ENCODE measurements around the gene AQR.

The AQR gene

DNA sequence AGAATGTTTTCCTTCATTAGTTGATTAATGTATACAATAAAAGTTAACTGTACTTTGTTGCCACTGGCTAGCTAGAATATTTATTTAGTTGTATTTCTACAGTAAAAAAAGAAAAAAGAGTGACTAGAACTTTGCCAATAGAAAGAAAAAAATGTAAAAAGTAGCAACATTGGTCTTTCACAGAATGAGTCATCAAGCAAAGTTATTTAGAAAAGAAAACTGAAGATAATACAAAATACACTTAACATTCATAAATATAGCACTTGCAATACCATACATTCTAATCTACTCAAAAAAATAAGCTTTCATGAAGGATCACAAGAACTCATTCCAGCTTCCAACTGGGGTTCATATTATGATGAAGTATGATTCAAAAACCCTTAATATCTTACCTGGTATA is 83.4 kb downstream of the AQR start:
- H3K27me3 ChIP-seq (ENCODE audit: control insufficient read depth, low read length) = no peaks in the 10 kb centered on the region
- no peaks in the 10 kb centered on the region for H3K79me2 ChIP-seq (ENCODE audit: control insufficient read depth, low read length)
- H3K9me3 ChIP-seq (ENCODE audit: control insufficient read depth, insufficient read depth, low read length) = no peaks in the 10 kb centered on the region
- H3K4me3 ChIP-seq (ENCODE audit: low read length) = no peak overlapping the region
- TF ChIP-seq EZH2phosphoT487 (IDR thresholded peaks at IDR 0.05; ENCODE audit: borderline replicate concordance, low read length) = no peak
- TF ChIP-seq, protein P1, sequence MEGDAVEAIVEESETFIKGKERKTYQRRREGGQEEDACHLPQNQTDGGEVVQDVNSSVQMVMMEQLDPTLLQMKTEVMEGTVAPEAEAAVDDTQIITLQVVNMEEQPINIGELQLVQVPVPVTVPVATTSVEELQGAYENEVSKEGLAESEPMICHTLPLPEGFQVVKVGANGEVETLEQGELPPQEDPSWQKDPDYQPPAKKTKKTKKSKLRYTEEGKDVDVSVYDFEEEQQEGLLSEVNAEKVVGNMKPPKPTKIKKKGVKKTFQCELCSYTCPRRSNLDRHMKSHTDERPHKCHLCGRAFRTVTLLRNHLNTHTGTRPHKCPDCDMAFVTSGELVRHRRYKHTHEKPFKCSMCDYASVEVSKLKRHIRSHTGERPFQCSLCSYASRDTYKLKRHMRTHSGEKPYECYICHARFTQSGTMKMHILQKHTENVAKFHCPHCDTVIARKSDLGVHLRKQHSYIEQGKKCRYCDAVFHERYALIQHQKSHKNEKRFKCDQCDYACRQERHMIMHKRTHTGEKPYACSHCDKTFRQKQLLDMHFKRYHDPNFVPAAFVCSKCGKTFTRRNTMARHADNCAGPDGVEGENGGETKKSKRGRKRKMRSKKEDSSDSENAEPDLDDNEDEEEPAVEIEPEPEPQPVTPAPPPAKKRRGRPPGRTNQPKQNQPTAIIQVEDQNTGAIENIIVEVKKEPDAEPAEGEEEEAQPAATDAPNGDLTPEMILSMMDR (IDR thresholded peaks at IDR 0.05; ENCODE audit: low read depth, low read length, poor library complexity, severe bottlenecking) = no peak
- H4K20me1 ChIP-seq (ENCODE audit: control insufficient read depth, insufficient read depth, low read depth, low read length) = no peaks in the 10 kb centered on the region
- no peaks in the 10 kb centered on the region for H3K4me1 ChIP-seq (ENCODE audit: control insufficient read depth, low read length)
- H3K4me2 ChIP-seq (ENCODE audit: low read length) = no peak overlapping the region
- H3F3A ChIP-seq (ENCODE audit: control insufficient read depth, insufficient read depth) = no peaks in the 10 kb centered on the region
- no peaks in the 10 kb centered on the region for H3K9me2 ChIP-seq (replicated peaks; ENCODE audit: control insufficient read depth, low read length)
- no peak overlapping the region for H3K27ac ChIP-seq (ENCODE audit: low read depth, low read length)
- peaks cover 85% of the 10 kb centered on the region for H3K36me3 ChIP-seq (ENCODE audit: control insufficient read depth, low read length)

DNA sequence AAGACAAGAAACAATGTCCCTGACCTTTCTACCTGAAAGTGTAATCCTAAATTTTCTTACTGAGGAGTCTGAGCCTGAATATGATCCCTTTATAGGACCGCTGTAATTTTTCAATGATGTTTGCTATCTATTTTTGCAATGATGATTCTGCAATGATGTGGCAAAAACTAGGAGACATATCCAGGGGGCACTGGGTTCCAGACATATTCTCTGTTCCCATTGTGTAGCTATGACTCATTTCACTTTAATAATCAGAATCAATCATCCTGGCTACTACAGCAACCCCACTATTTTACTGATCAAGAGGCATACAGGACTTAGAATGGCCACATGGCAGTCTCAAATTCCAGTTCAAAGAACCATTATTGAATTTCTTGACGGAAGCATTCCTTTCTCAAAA is 85.9 kb downstream of the AQR start:
- TF ChIP-seq, protein P1 (IDR thresholded peaks at IDR 0.05; ENCODE audit: low read depth, low read length, poor library complexity, severe bottlenecking) = no peak
- no peak for TF ChIP-seq EZH2phosphoT487 (IDR thresholded peaks at IDR 0.05; ENCODE audit: borderline replicate concordance, low read length)
- H3K79me2 ChIP-seq (ENCODE audit: control insufficient read depth, low read length) = no peaks in the 10 kb centered on the region
- no peaks in the 10 kb centered on the region for H3K4me1 ChIP-seq (ENCODE audit: control insufficient read depth, low read length)
- H3K9me3 ChIP-seq (ENCODE audit: control insufficient read depth, insufficient read depth, low read length) = no peaks in the 10 kb centered on the region
- H3K4me3 ChIP-seq (ENCODE audit: low read length) = no peak overlapping the region
- H3K4me2 ChIP-seq (ENCODE audit: low read length) = no peak overlapping the region
- no peaks in the 10 kb centered on the region for H3K27me3 ChIP-seq (ENCODE audit: control insufficient read depth, low read length)
- no peaks in the 10 kb centered on the region for H3K9me2 ChIP-seq (replicated peaks; ENCODE audit: control insufficient read depth, low read length)
- no peaks in the 10 kb centered on the region for H3F3A ChIP-seq (ENCODE audit: control insufficient read depth, insufficient read depth)
- no peaks in the 10 kb centered on the region for H4K20me1 ChIP-seq (ENCODE audit: control insufficient read depth, insufficient read depth, low read depth, low read length)
- H3K36me3 ChIP-seq (ENCODE audit: control insufficient read depth, low read length) = peaks cover 79% of the 10 kb centered on the region
- no peak overlapping the region for H3K27ac ChIP-seq (ENCODE audit: low read depth, low read length)

DNA sequence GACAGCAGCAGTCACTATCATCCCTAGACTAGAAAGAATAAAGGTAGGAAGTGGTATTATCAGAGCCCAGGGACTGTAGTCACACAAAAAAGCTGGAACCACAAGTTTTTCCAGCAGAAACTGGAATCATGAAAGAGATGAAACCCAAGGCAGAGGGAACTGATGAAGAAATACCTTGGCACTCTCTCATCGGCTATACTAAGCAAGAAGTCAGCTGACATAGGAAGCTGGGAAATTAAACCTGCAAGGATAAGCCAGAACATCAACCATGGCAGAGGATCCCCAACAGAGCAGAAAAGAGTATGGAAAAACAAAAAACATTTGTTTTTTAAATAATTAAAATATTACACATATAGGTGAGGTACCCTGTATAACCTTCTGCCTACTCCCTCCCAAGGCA is 86.5 kb downstream of the AQR start:
- Histone ChIP-seq H3K9me2 (replicated peaks; ENCODE audit: control insufficient read depth, low read length) (no peaks in the 10 kb centered on the region), H3K9me3 (ENCODE audit: control insufficient read depth, insufficient read depth, low read length) (no peaks in the 10 kb centered on the region), H3K4me1 (ENCODE audit: control insufficient read depth, low read length) (no peaks in the 10 kb centered on the region), H4K20me1 (ENCODE audit: control insufficient read depth, insufficient read depth, low read depth, low read length) (no peaks in the 10 kb centered on the region), H3K27ac (ENCODE audit: low read depth, low read length) (no peak overlapping the region), H3K27me3 (ENCODE audit: control insufficient read depth, low read length) (no peaks in the 10 kb centered on the region), H3F3A (ENCODE audit: control insufficient read depth, insufficient read depth) (no peaks in the 10 kb centered on the region), H3K36me3 (ENCODE audit: control insufficient read depth, low read length) (peaks cover 76% of the 10 kb centered on the region), H3K79me2 (ENCODE audit: control insufficient read depth, low read length) (no peaks in the 10 kb centered on the region), H3K4me3 (ENCODE audit: low read length) (no peak overlapping the region), H3K4me2 (ENCODE audit: low read length) (no peak overlapping the region)
- TF ChIP-seq EZH2phosphoT487 (IDR thresholded peaks at IDR 0.05; ENCODE audit: borderline replicate concordance, low read length) = no peak
- TF ChIP-seq, protein P1 (IDR thresholded peaks at IDR 0.05; ENCODE audit: low read depth, low read length, poor library complexity, severe bottlenecking) = no peak

DNA sequence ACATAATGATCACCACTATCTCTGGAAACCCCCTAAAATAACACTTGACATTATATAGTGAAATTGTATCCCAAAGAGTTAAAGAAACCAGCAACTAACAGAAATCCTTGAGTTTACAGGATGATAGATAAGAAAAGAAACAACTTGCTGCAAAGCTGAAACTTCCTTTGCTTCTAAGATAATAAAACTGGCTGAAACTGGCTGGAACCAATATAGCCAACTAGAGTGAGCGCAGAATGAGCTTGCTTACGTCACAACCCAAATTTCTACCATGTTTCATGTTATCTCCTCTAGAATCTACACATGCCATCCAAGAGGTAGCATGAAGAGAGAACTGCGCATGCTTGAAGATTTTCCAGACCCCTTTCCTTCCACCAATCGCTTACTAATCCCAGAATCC is 90.4 kb downstream of the AQR start:
- H3F3A ChIP-seq (ENCODE audit: control insufficient read depth, insufficient read depth) = no peaks in the 10 kb centered on the region; the same call in 1 of the 2 replicates
- no peak overlapping the region for H3K4me2 ChIP-seq (ENCODE audit: low read length)
- no peaks in the 10 kb centered on the region for H3K9me2 ChIP-seq (replicated peaks; ENCODE audit: control insufficient read depth, low read length)
- H3K4me3 ChIP-seq (ENCODE audit: low read length) = no peak overlapping the region
- no peaks in the 10 kb centered on the region for H3K9me3 ChIP-seq (ENCODE audit: control insufficient read depth, insufficient read depth, low read length)
- peaks cover 3% of the 10 kb centered on the region; the same call in 1 of the 2 replicates for H4K20me1 ChIP-seq (ENCODE audit: control insufficient read depth, insufficient read depth, low read depth, low read length)
- TF ChIP-seq EZH2phosphoT487 (IDR thresholded peaks at IDR 0.05; ENCODE audit: borderline replicate concordance, low read length) = no peak
- TF ChIP-seq, protein P1 (IDR thresholded peaks at IDR 0.05; ENCODE audit: low read depth, low read length, poor library complexity, severe bottlenecking) = no peak
- no peaks in the 10 kb centered on the region for H3K79me2 ChIP-seq (ENCODE audit: control insufficient read depth, low read length)
- no peak overlapping the region for H3K27ac ChIP-seq (ENCODE audit: low read depth, low read length)
- peaks cover 76% of the 10 kb centered on the region for H3K36me3 ChIP-seq (ENCODE audit: control insufficient read depth, low read length)
- no peaks in the 10 kb centered on the region for H3K27me3 ChIP-seq (ENCODE audit: control insufficient read depth, low read length)
- no peaks in the 10 kb centered on the region for H3K4me1 ChIP-seq (ENCODE audit: control insufficient read depth, low read length)
